Colonic mucosa (tissue), 4 donors: ENCODE results near the gene NTN1. TPM values are rescaled to one million over a fixed set of nuclear protein-coding genes. Genes with fewer than 3 reads are reported as not detected.
A peak's percentile ranks its signal among the peaks of the same experiment; 100 is the strongest.

ENCODE experiments used
- DNase-seq: peaks from one replicate; pipeline ENCODE4 v3.0.0-alpha.2; 2020
- H3K27ac ChIP-seq: fragments of 200-600 bp; one replicate; pipeline ENCODE4 v1.8.0; 2021
- H3K27me3 ChIP-seq: fragments of 200-600 bp; one replicate; pipeline ENCODE4 v1.8.0; 2021
- H3K36me3 ChIP-seq: fragments of 200-600 bp; one replicate; pipeline ENCODE4 v1.8.0; 2021
- H3K4me1 ChIP-seq: fragments of 200-600 bp; one replicate; pipeline ENCODE4 v1.8.0; 2021; ENCODE audit warnings: mild to moderate bottlenecking
- H3K4me3 ChIP-seq: fragments of 200-600 bp; one replicate; pipeline ENCODE4 v1.8.0; 2021
- H3K9ac ChIP-seq, 2 donors: one replicate each; pipeline ENCODE4 v1.7.0; 2013; ENCODE audit warnings: control low read depth in 2 of 2, low read depth in 2 of 2, low read length in 2 of 2
- H3K9me3 ChIP-seq: fragments of 200-600 bp; one replicate; pipeline ENCODE4 v1.8.0; 2021
- intact Hi-C: fragments of 100-400 bp; cut with DNase I; formaldehyde crosslinking; loops from one replicate; pipeline ENCODE4 v1.14.1; 2022
- total RNA-seq, 2 donors: library from RNA; stranded (reverse); fragmentation: NEBNext Ultra II Directional in 1 of 2; extraction: Animal tissue kit (Norgen Biotek cat#: 25700) in 1 of 2; gene quantifications; one replicate each; pipeline ENCODE4 v1.2.1, GENCODE V29; 2021
- TF ChIP-seq, protein P1 (sequence below): fragments of 200-600 bp; IDR thresholded peaks from one replicate; pipeline ENCODE4 v1.8.0; 2022; ENCODE audit warnings: antibody characterized with exemption, mild to moderate bottlenecking
- donor health status: healthy.
- donor health status: DM: no; HTN: no; CAD: no.
- donor health status: DM: no; HTN: no; CAD: no.

NTN1 gene
- total RNA-seq, 2 donors from 2014 or later: 2.1 to 5.5 TPM

DNA sequence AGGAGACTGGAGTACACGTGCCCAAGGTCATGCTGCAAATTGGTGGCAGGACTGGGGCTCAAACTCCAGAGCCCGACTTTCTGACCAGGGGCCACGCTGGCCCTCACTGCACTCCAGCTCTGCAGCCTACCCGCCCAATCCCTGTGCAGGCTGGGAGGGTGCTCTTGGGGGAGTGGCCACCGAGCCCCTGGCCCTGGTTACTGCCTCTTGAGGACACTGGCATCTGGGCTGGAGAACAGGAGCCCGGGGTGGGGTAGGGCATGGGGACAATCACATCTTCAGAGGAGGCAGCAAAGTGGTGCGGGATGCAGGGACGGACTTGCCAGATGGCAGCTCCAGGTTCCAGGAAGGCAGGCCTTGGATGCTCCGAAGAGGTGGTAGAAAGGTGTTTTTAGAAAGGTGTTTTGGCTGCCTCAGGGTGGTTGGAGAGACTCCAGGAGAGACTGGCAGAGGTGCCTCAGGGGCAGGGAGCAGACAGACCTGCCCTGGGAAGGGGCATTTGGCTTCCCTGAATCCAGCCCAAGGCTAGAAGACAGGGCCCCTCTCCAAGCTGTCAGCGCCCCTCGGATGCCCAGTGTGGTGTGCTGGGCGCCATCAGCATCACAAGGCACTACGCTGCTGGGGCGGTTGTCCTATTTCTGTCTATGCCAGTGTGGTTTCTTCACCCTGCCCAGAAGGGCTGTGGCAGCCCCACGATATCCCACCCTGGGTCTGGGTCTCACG lies 220.6 kb downstream of the NTN1 start:
- Histone ChIP-seq H3K27me3 (no peaks in the 10 kb centered on the region), H3K9ac (peak overlapping the region; percentile 33 to 80), H3K9me3 (no peaks in the 10 kb centered on the region), H3K4me1 (peaks cover 10% of the 10 kb centered on the region), H3K4me3 (no peak overlapping the region), H3K36me3 (no peaks in the 10 kb centered on the region), H3K27ac (peak overlapping the region; percentile 83)
- intact Hi-C loops: no loop called here
- no peak for DNase-seq
- TF ChIP-seq, protein P1, sequence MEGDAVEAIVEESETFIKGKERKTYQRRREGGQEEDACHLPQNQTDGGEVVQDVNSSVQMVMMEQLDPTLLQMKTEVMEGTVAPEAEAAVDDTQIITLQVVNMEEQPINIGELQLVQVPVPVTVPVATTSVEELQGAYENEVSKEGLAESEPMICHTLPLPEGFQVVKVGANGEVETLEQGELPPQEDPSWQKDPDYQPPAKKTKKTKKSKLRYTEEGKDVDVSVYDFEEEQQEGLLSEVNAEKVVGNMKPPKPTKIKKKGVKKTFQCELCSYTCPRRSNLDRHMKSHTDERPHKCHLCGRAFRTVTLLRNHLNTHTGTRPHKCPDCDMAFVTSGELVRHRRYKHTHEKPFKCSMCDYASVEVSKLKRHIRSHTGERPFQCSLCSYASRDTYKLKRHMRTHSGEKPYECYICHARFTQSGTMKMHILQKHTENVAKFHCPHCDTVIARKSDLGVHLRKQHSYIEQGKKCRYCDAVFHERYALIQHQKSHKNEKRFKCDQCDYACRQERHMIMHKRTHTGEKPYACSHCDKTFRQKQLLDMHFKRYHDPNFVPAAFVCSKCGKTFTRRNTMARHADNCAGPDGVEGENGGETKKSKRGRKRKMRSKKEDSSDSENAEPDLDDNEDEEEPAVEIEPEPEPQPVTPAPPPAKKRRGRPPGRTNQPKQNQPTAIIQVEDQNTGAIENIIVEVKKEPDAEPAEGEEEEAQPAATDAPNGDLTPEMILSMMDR: no peak

DNA sequence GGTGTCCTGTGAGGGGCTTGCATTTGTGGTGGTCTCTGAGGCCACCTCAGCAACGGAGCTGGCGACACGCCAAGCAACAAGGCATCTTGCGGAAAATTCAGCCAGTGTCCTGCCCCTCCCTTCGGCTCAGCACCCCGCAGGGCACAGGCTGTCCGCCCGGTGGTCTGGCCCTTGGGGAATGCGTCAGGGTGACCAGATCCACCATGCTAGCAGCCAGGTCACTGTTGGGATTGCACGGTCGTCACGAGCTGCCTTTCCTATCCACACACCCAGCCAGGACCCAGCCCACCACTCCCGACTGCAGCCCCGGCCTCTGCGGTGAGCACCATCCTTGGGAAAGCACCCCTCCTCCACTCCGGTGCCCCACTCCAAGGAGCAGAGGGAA lies 221.2 kb downstream of the NTN1 start:
- no peaks in the 10 kb centered on the region for H3K36me3 ChIP-seq
- intact Hi-C loops: no loop called here
- H3K9ac ChIP-seq: peak overlapping the region in 1 of 2 donors; percentile 17
- TF ChIP-seq, protein P1: no peak
- no peak overlapping the region for H3K27ac ChIP-seq
- H3K4me1 ChIP-seq: peaks cover 10% of the 10 kb centered on the region
- no peak for DNase-seq
- H3K4me3 ChIP-seq: no peak overlapping the region
- no peaks in the 10 kb centered on the region for H3K9me3 ChIP-seq
- no peaks in the 10 kb centered on the region for H3K27me3 ChIP-seq

GRCh38 chr17:9242983-9243382 lies 221.7 kb downstream of the NTN1 start:
- H3K36me3 ChIP-seq: no peaks in the 10 kb centered on the region
- no peak overlapping the region for H3K9ac ChIP-seq
- TF ChIP-seq, protein P1: no peak
- no peaks in the 10 kb centered on the region for H3K27me3 ChIP-seq
- H3K4me1 ChIP-seq: peaks cover 10% of the 10 kb centered on the region
- no peaks in the 10 kb centered on the region for H3K9me3 ChIP-seq
- no peak overlapping the region for H3K27ac ChIP-seq
- no peak for DNase-seq
- intact Hi-C loops: no loop called here
- H3K4me3 ChIP-seq: no peak overlapping the region

GRCh38 chr17:9244066-9245052 lies 223.0 kb downstream of the NTN1 start:
- Histone ChIP-seq H3K4me3 (no peak overlapping the region), H3K9ac (peak overlapping the region in 1 of 2 donors; percentile 12), H3K27me3 (no peaks in the 10 kb centered on the region), H3K27ac (peak overlapping the region; percentile 44), H3K36me3 (no peaks in the 10 kb centered on the region), H3K4me1 (peaks cover 7% of the 10 kb centered on the region), H3K9me3 (no peaks in the 10 kb centered on the region)
- TF ChIP-seq, protein P1: no peak
- intact Hi-C loops: no loop called here
- DNase-seq: no peak

DNA sequence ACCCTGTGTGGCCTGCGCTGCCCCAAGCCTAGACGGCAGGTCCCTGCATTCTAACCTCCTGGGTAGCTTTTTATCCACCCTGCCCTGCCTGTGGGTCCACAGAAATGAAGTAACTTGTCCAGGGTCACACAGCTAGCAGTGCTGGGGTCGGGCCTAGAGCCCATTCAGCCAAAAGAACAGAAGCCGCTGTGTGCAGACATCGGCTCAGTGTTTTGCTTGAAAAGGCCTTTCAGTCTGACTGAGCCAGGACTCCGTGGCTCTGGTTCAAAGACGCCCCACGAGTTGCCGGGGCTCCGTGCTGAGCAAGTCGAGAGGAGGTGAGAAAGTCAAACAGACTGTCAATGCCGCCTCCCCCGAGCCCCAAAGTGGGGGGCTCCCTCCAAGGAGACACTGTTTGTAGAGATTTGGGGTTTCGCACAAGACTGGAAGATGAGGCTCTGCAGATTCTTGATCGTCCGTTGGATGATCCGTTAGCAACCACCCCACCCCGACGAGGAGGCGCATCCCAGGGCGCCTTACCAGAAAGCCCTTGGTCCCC lies 226.2 kb downstream of the NTN1 start:
- intact Hi-C loops: no loop called here
- Histone ChIP-seq H3K9ac (no peak overlapping the region), H3K27me3 (no peaks in the 10 kb centered on the region), H3K4me3 (no peak overlapping the region), H3K9me3 (no peaks in the 10 kb centered on the region), H3K36me3 (no peaks in the 10 kb centered on the region), H3K4me1 (no peaks in the 10 kb centered on the region), H3K27ac (no peak overlapping the region)
- TF ChIP-seq, protein P1: no peak
- DNase-seq: no peak
